A549 treated with AZD9567 at 1 μM for 4 hours (cell line): Measurements from ENCODE around the gene CDR2L. TPM values are rescaled to one million over a fixed set of nuclear protein-coding genes. Genes with fewer than 3 reads are reported as not detected.

Experiments used
- total RNA-seq: library from RNA; stranded (reverse); fragments of 200-300 nt; extraction: Qiagen RNA extraction; gene quantifications from 5 replicates; pipeline ENCODE4 v1.2.3, GENCODE V29; 2022; ENCODE audit not compliant: insufficient read depth

The CDR2L gene
- total RNA-seq: 68.1 to 71.3 TPM (median 68.8 TPM) in 5 replicates

GRCh38 chr17:74987418-74987908 lies at the start of gene CDR2L:
Gene CDR2L, plus strand, starts transcription at chr17:74987632. Its CDS starts 412 bp downstream, at chr17:74988044.

GRCh38 chr17:74972107-74972972 lies 15.1 kb upstream of the CDR2L start, which contains the start of gene HID1:
Gene HID1, minus strand, starts transcription at chr17:74972759. Its CDS starts 103 bp downstream, at chr17:74972656.

GRCh38 chr17:75012346-75013091 lies 25.1 kb downstream of the CDR2L start, which contains the start of gene MRPL58:
Gene MRPL58, plus strand, starts transcription at chr17:75012670. Its CDS starts 17 bp downstream, at chr17:75012687.

GRCh38 chr17:75046407-75047289 lies 59.2 kb downstream of the CDR2L start, which contains the start of the genes ATP5PD and KCTD2:
Gene ATP5PD, minus strand, starts transcription at chr17:75046969. Its CDS starts 4,319 bp downstream, at chr17:75042650.
Gene KCTD2, plus strand, starts transcription at chr17:75047225. Its CDS starts 26 bp downstream, at chr17:75047251.

Other genes with a start within 250 kb of the CDR2L start
- 46.1 to 57.7 TPM (median 49.1 TPM) in 5 replicates for gene NHERF1, start 239.0 kb upstream of the CDR2L start, total RNA-seq
- gene NAT9, start 211.3 kb upstream of the CDR2L start, total RNA-seq: 53.1 to 62.5 TPM (median 56.5 TPM) in 5 replicates
- gene GRIN2C, start 127.7 kb upstream of the CDR2L start, total RNA-seq: 0.16 to 0.53 TPM (median 0.23 TPM) in 4 of 5 replicates, not detected in the other
- gene FDXR, start 114.6 kb upstream of the CDR2L start, total RNA-seq: 49.1 to 79.5 TPM (median 65.5 TPM) in 5 replicates
- 0.03 to 0.15 TPM (median 0.06 TPM) in 3 of 5 replicates, not detected in the others for gene FADS6, start 94.0 kb upstream of the CDR2L start, total RNA-seq
- 0.06 to 0.09 TPM (median 0.06 TPM) in 4 of 5 replicates, not detected in the other for gene USH1G, start 64.4 kb upstream of the CDR2L start, total RNA-seq
- 0.03 to 0.08 TPM (median 0.06 TPM) in 4 of 5 replicates, not detected in the other for gene OTOP2, start 63.4 kb upstream of the CDR2L start, total RNA-seq
- not detected in 5 replicates for gene OTOP3, start 51.7 kb upstream of the CDR2L start, total RNA-seq
- 11.9 to 17.0 TPM (median 12.3 TPM) in 5 replicates for gene HID1, start 14.9 kb upstream of the CDR2L start, total RNA-seq
- gene MRPL58, start 25.0 kb downstream of the CDR2L start, total RNA-seq: 63.6 to 85.7 TPM (median 80.7 TPM) in 5 replicates
- 490 to 552 TPM (median 514 TPM) in 5 replicates for gene ATP5PD, start 59.3 kb downstream of the CDR2L start, total RNA-seq
- 30.8 to 35.2 TPM (median 31.4 TPM) in 5 replicates for gene KCTD2, start 59.6 kb downstream of the CDR2L start, total RNA-seq
- gene SLC16A5, start 100.3 kb downstream of the CDR2L start, total RNA-seq: 21.2 to 29.7 TPM (median 29.1 TPM) in 5 replicates
- gene ARMC7, start 122.3 kb downstream of the CDR2L start, total RNA-seq: 16.3 to 18.8 TPM (median 16.8 TPM) in 5 replicates
- gene NT5C, start 144.1 kb downstream of the CDR2L start, total RNA-seq: 61.9 to 137 TPM (median 123 TPM) in 5 replicates
- gene JPT1, start 166.9 kb downstream of the CDR2L start, total RNA-seq: 760 to 817 TPM (median 790 TPM) in 5 replicates
- gene SUMO2, start 195.3 kb downstream of the CDR2L start, total RNA-seq: 352 to 579 TPM (median 384 TPM) in 5 replicates
- 91.8 to 101 TPM (median 98.8 TPM) in 5 replicates for gene NUP85, start 218.0 kb downstream of the CDR2L start, total RNA-seq